Endodermal cell (in vitro differentiated cells): ENCODE measurements around the gene FOXA3. TPM values are rescaled to one million over a fixed set of nuclear protein-coding genes. Genes with fewer than 3 reads are reported as not detected.

ENCODE experiments used
- DNase-seq: peaks from one replicate; pipeline ENCODE4 v3.0.0-alpha.2; 2017
- H3K27ac ChIP-seq: 2 replicates; pipeline ENCODE4 v1.5.1; 2013; ENCODE audit warnings: mild to moderate bottlenecking, low read depth, low read length, moderate library complexity
- H3K27me3 ChIP-seq: 2 replicates; pipeline ENCODE4 v1.6.1; 2013; ENCODE audit warnings: mild to moderate bottlenecking, low read length, moderate library complexity; ENCODE audit not compliant: insufficient read depth, control insufficient read depth, poor library complexity, severe bottlenecking
- H3K36me3 ChIP-seq: 2 replicates; pipeline ENCODE4 v1.7.0; 2013; ENCODE audit warnings: mild to moderate bottlenecking, low read length, moderate library complexity; ENCODE audit not compliant: control insufficient read depth, insufficient read depth
- H3K4me1 ChIP-seq: one replicate; pipeline ENCODE4 v1.7.0; 2013; ENCODE audit warnings: low read length; ENCODE audit not compliant: control insufficient read depth, insufficient read depth
- H3K4me3 ChIP-seq: 2 replicates; pipeline ENCODE4 v1.5.1; 2013; ENCODE audit warnings: mild to moderate bottlenecking, low read length, moderate library complexity
- H3K9ac ChIP-seq: 2 replicates; pipeline ENCODE4 v1.6.1; 2013; ENCODE audit warnings: mild to moderate bottlenecking, low read length, moderate library complexity; ENCODE audit not compliant: poor library complexity, severe bottlenecking; ENCODE audit errors: extremely low read depth
- H3K9me3 ChIP-seq: 2 replicates; pipeline ENCODE4 v1.6.1; 2013; ENCODE audit warnings: mild to moderate bottlenecking, low read length, moderate library complexity; ENCODE audit not compliant: control insufficient read depth
- H3K27ac Mint-ChIP-seq: 2 replicates; pipeline ENCODE4 v1.8.0; 2020; ENCODE audit warnings: mixed read lengths
- H3K27me3 Mint-ChIP-seq: 2 replicates; pipeline ENCODE4 v1.8.0; 2021; ENCODE audit warnings: mild to moderate bottlenecking, mixed read lengths; ENCODE audit not compliant: insufficient read depth
- H3K36me3 Mint-ChIP-seq: 2 replicates; pipeline ENCODE4 v1.8.0; 2020; ENCODE audit warnings: low read depth, mixed read lengths
- H3K4me1 Mint-ChIP-seq: 2 replicates; pipeline ENCODE4 v1.8.0; 2020; ENCODE audit warnings: mixed read lengths
- H3K4me3 Mint-ChIP-seq: 2 replicates; pipeline ENCODE4 v1.8.0; 2020; ENCODE audit warnings: mild to moderate bottlenecking, moderate library complexity, mixed read lengths
- H3K9me3 Mint-ChIP-seq: 2 replicates; pipeline ENCODE4 v1.8.0; 2020; ENCODE audit warnings: mild to moderate bottlenecking, mixed read lengths
- WGBS, 2 experiments: methylation state at CpG; one replicate each; pipeline versions ENCODE4 v1.1.5 to v1.1.7; 2013; ENCODE audit warnings: missing lambda C conversion rate in 2 of 2, mixed read lengths in 1 of 2; ENCODE audit not compliant: insufficient coverage in 1 of 2, insufficient read length in 1 of 2; 5-methylcytosine and 5-hydroxymethylcytosine counted together
- total RNA-seq, 2 donors: library from RNA; stranded (reverse); fragmentation: NEBNext Ultra II Directional in 1 of 2; extraction: Animal tissue kit (Norgen Biotek cat#: 25700) in 1 of 2; gene quantifications; 2 replicates in 1 of 2; 3 replicates in 1 of 2; pipeline ENCODE4 v1.2.1, GENCODE V29; 2021
- TF ChIP-seq, protein P1 (sequence below): fragments of 200-600 bp; sonication (generic); conservative IDR thresholded peaks from 2 replicates; pipeline ENCODE4 v1.5.0; 2021; ENCODE audit warnings: antibody characterized with exemption, mild to moderate bottlenecking

FOXA3 gene
- total RNA-seq, 2 donors from 2014 or later, result 54.2 to 58.1 TPM

DNA sequence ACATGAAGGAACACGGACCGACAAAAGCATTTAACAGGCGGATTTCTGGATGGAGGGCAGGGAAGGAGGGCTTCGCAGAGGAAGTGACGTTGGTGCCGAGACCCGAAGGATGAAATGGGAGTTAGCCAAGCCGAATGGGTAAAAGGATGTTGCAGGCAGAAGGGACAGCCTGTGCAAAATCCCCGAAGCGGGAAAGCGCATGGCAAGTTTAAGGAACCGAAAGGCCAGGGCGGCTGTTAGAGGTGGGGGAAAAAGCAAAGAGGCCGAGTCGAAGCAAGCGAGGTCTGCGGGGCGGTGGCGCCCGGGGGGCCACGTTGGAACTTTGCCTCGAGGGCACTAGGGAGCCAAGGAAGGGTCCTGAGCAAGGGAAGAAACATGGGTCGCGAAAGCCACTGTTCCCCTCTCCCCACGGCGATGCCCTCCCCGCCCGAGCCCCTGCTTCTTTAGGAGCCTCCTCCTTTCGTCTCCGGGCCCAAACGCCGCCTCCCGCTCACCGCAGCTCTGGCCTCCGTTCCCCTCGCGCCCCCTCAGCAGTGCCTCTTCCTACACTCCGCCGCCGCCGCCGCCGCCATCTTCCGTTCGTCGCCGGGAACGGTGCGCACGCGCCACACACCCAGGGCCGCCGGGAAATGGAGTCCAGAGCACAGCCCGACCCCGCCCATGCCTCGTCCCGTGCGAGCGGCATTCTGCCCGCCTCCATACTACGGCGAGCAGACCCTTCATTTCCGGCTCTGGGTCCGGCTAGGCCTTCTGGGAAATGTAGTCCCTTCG, 1.4 kb upstream of the FOXA3 start, which contains the start of gene SYMPK:
SYMPK (minus strand) TSS at position 584 of the 771 bp plus-strand sequence. CDS start 8,652 bp downstream, outside the sequence.
- H3K36me3 ChIP-seq, result peaks cover 24% of the 10 kb centered on the region
- peaks cover 31% of the 10 kb centered on the region for H3K36me3 Mint-ChIP-seq
- H3K27me3 Mint-ChIP-seq, result no peaks in the 10 kb centered on the region
- no peaks in the 10 kb centered on the region for H3K9me3 Mint-ChIP-seq
- peak within 1 kb of the TSS; percentile 72 for H3K27ac ChIP-seq
- H3K4me1 Mint-ChIP-seq, result peaks cover 19% of the 10 kb centered on the region
- peak within 1 kb of the TSS; percentile 99 for H3K27ac Mint-ChIP-seq
- H3K9me3 ChIP-seq, result no peaks in the 10 kb centered on the region
- H3K4me3 Mint-ChIP-seq, result peak within 1 kb of the TSS; percentile 100
- 0% methylated on average over 41 to 65 of the region's 65 CpGs for WGBS, 2 experiments
- peaks cover 6% of the 10 kb centered on the region for H3K4me1 ChIP-seq
- peak within 1 kb of the TSS; percentile 88 for H3K9ac ChIP-seq
- H3K4me3 ChIP-seq, result peak within 1 kb of the TSS; percentile 91
- TF ChIP-seq, protein P1, sequence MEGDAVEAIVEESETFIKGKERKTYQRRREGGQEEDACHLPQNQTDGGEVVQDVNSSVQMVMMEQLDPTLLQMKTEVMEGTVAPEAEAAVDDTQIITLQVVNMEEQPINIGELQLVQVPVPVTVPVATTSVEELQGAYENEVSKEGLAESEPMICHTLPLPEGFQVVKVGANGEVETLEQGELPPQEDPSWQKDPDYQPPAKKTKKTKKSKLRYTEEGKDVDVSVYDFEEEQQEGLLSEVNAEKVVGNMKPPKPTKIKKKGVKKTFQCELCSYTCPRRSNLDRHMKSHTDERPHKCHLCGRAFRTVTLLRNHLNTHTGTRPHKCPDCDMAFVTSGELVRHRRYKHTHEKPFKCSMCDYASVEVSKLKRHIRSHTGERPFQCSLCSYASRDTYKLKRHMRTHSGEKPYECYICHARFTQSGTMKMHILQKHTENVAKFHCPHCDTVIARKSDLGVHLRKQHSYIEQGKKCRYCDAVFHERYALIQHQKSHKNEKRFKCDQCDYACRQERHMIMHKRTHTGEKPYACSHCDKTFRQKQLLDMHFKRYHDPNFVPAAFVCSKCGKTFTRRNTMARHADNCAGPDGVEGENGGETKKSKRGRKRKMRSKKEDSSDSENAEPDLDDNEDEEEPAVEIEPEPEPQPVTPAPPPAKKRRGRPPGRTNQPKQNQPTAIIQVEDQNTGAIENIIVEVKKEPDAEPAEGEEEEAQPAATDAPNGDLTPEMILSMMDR, result no peak
- no peaks in the 10 kb centered on the region for H3K27me3 ChIP-seq
- DNase-seq, result peak; percentile 100

DNA sequence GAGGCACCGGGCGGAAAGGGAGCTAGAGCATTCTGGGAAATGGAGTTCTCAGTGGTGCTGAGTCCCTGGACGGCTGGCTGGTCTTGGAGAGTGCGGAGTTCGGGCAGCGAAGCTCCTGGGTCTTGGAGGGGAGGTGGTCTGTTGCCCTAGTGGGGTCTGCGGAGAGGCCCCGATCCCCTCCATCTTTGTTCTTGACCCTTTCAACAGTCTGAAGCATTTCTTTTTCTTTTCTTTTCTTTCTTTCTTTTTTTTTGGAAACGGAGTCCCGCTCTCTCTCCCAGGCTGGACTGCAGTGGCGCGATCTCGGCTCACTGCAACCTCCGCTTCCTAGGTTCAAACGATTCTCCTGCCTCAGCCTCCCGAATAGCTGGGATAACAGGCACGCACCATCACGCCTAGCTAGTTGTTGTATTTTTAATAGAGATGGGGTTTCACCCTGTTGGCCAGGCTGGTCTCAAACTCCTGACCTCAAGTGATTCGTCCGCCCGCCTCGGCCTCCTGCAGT, 739 bp upstream of the FOXA3 start:
- TF ChIP-seq, protein P1, result no peak
- Histone ChIP-seq H3K27me3 (no peaks in the 10 kb centered on the region), H3K27ac (no peak overlapping the region), H3K4me3 (peak overlapping the region; percentile 91), H3K9ac (no peak overlapping the region), H3K36me3 (peaks cover 23% of the 10 kb centered on the region), H3K4me1 (peaks cover 6% of the 10 kb centered on the region), H3K9me3 (no peaks in the 10 kb centered on the region)
- peak overlapping the region; percentile 99 for H3K27ac Mint-ChIP-seq
- DNase-seq, result no peak
- peak overlapping the region; percentile 100 for H3K4me3 Mint-ChIP-seq
- H3K36me3 Mint-ChIP-seq, result peaks cover 30% of the 10 kb centered on the region
- no peaks in the 10 kb centered on the region for H3K9me3 Mint-ChIP-seq
- peaks cover 22% of the 10 kb centered on the region for H3K4me1 Mint-ChIP-seq
- no peaks in the 10 kb centered on the region for H3K27me3 Mint-ChIP-seq
- WGBS, 2 experiments, result 14 to 22% methylated on average over 14 to 22 of the region's 22 CpGs

DNA sequence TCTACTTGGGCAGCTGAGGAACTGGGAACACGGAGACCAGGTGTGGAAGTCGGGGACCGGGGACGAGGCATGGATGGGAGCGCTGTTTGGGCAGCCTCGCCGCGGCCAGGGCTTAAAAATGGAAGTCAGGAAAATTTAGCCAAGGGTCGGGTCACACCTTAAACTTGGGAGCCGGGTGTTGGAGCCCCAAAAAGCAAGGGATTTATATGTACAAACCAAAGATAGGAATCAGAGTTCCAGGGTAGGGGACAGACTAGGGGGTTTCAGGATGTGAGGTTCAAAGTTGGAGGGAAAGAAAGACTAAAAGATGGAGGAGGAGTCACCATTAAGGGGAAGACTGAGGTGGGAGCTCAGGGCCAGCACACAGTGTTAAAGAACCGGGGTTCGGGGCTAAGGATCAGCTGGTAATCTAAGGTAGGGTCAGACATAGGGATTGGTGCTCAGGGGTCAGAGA, 530 bp downstream of the FOXA3 start:
- WGBS, 2 experiments, result 8 to 21% methylated on average over 9 to 12 of the region's 12 CpGs
- Histone ChIP-seq H3K4me3 (peak overlapping the region; percentile 91), H3K27me3 (no peaks in the 10 kb centered on the region), H3K4me1 (peaks cover 6% of the 10 kb centered on the region), H3K9me3 (no peaks in the 10 kb centered on the region), H3K36me3 (peaks cover 18% of the 10 kb centered on the region), H3K9ac (peak overlapping the region; percentile 48), H3K27ac (no peak overlapping the region)
- TF ChIP-seq, protein P1, result no peak
- Mint-ChIP-seq H3K4me1 (peaks cover 22% of the 10 kb centered on the region), H3K27ac (peak overlapping the region; percentile 95), H3K9me3 (no peaks in the 10 kb centered on the region), H3K36me3 (peaks cover 26% of the 10 kb centered on the region), H3K27me3 (no peaks in the 10 kb centered on the region), H3K4me3 (peak overlapping the region; percentile 100)
- DNase-seq, result no peak
